GM10248 (cell line): ENCODE measurements around the gene MCF2L.

Experiments
- CTCF ChIA-PET: fragments of 300-600 bp; sonication (Branson Sonifier 250); formaldehyde crosslinking; extraction: SDS; loops from one replicate; lab custom pipeline; 2021; ENCODE audit warnings: antibody characterized with exemption; lab: Yijun Ruan, JAX
- POLR2A ChIA-PET: fragments of 350-650 bp; sonication (Branson Sonifier 250); formaldehyde crosslinking; extraction: SDS; loops from one replicate; lab custom pipeline; 2020; ENCODE audit warnings: antibody characterized with exemption; lab: Yijun Ruan, JAX
- DNase-seq: peaks from one replicate; pipeline ENCODE4 v3.0.0; 2012; ENCODE audit errors: extremely low spot score
- TF ChIP-seq, protein P1 (sequence below): IDR thresholded peaks from 2 replicates; pipeline ENCODE4 v1.5.1; 2012; ENCODE audit warnings: mild to moderate bottlenecking, low read depth; ENCODE audit errors: extremely low read depth, missing control alignments, control extremely low read depth

MCF2L gene

GRCh38 chr13:113080901-113081521, 112.0 kb downstream of the MCF2L start:
- TF ChIP-seq, protein P1, sequence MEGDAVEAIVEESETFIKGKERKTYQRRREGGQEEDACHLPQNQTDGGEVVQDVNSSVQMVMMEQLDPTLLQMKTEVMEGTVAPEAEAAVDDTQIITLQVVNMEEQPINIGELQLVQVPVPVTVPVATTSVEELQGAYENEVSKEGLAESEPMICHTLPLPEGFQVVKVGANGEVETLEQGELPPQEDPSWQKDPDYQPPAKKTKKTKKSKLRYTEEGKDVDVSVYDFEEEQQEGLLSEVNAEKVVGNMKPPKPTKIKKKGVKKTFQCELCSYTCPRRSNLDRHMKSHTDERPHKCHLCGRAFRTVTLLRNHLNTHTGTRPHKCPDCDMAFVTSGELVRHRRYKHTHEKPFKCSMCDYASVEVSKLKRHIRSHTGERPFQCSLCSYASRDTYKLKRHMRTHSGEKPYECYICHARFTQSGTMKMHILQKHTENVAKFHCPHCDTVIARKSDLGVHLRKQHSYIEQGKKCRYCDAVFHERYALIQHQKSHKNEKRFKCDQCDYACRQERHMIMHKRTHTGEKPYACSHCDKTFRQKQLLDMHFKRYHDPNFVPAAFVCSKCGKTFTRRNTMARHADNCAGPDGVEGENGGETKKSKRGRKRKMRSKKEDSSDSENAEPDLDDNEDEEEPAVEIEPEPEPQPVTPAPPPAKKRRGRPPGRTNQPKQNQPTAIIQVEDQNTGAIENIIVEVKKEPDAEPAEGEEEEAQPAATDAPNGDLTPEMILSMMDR, result no peak
- CTCF ChIA-PET, result no interaction called here
- POLR2A ChIA-PET, result no interaction called here
- DNase-seq, result no peak

GRCh38 chr13:113082198-113083021, 113.4 kb downstream of the MCF2L start:
- POLR2A ChIA-PET, result no interaction called here
- no peak for DNase-seq
- CTCF ChIA-PET, result interaction anchor here (0.7 kb wide), 1 partner anchor 12 kb away, joined by 3 read pairs; no protein-coding TSS in a partner anchor
- TF ChIP-seq, protein P1, result no peak

DNA sequence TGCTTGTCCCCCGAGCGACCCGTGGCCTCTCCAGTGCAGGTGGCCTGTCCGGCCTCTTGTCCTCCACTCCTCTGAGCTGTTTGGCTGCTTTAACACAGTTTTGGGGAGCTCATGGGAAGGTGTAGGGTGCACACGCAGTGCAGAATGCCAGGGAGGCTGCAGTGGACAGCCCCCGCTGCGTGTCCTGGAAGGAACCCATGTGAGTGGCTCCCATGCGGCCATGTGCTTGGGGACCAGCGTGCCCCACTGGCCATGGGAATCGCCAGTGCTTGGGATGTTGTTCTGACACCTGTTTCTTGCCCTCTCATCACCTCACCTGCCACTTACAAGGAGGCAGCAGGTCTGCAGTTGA, 114.0 kb downstream of the MCF2L start:
- no peak for DNase-seq
- ChIA-PET POLR2A (no interaction called here), CTCF (interaction anchor here (0.7 kb wide), 1 partner anchor 12 kb away, joined by 3 read pairs; no protein-coding TSS in a partner anchor)
- TF ChIP-seq, protein P1, result no peak

DNA sequence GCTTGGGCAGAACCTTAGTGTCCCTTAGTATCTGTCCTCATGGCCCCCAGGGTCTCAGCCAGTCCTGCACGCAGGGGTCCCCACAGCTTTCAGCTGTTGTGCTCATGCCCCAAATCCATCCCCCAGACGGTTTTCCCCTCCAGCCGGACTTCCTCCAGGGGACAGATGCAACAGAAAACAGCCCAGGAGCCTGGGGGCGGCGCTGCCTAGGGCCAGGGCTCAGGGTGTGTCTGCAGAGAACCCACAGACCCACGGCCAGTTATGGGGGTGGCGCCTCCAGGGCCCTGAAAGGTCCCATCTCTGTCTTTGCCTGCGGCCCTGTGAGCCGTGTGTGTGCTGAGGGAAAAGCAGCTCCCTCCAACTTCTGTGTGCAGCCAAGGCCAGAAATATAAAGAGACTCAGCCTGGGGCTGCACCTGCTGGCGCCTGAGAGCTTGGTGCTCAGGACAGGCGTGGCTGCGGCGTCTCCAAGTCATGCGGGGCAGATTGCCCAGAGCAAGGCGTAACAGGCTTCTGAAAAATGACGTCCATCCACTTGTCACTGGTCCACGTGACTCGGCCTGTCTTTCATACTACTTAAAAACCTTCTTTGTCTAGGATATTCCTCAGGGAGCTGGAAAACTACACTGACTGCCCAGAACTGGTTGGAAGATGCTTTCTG, 114.5 kb downstream of the MCF2L start:
- TF ChIP-seq, protein P1, result no peak
- ChIA-PET CTCF (interaction anchor here (0.7 kb wide), 1 partner anchor 11 kb away, joined by 3 read pairs; no protein-coding TSS in a partner anchor), POLR2A (no interaction called here)
- DNase-seq, result no peak

DNA sequence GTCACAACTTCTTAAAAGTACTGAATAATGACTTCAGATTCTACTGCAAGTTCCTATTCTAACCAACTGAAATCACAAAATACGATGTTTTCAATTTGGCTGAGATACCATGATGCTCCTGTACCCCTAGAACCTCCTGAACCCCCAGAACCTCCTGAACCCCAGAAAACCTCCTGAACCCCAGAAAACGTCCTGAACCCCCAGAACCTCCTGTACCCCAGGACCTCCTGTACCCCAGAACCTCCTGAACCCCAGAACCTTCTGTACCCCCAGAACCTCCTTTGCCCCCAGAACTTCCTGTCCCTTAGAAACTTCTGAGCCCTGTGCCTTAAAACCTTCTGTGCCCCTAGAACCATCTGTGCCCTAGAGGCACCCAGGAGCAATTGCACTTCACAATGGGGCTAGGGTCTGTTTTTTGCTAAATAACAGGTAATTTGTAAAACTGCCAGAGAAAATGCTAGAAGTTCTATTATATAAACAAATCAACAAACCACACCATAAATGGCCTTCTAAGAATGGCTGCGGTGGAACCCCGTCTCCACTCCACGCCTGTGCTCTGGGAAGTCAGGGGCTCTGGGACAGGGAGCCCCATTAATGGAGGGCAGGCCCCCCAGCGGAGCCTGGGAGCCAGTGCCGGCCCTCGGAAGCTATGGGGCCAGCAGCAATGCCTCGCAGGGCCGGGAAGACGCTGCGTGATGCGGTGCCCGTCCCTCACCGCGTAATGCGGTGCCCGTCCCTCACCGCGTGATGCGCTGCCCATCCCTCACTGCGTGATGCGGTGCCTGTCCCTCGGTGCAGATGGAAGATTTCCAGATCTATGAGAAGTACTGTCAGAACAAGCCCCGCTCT, 115.3 kb downstream of the MCF2L start:
- ChIA-PET CTCF (no interaction called here), POLR2A (no interaction called here)
- no peak for DNase-seq
- TF ChIP-seq, protein P1, result no peak
